MG63 (cell line): ENCODE measurements around the gene MRPS35. TPM values are rescaled to one million over a fixed set of nuclear protein-coding genes. Genes with fewer than 3 reads are reported as not detected.
A peak's percentile ranks its signal among the peaks of the same experiment; 100 is the strongest.

ENCODE experiments used
- DNase-seq: peaks from one replicate; pipeline ENCODE4 v3.0.0-alpha.2; 2020
- H3K27me3 ChIP-seq: fragments of 250-450 bp; sonication (Bioruptor Pico); 2 replicates; pipeline ENCODE4 v1.5.1; 2020; ENCODE audit warnings: mild to moderate bottlenecking, moderate library complexity
- H3K36me3 ChIP-seq: fragments of 250-450 bp; sonication (Bioruptor Pico); 2 replicates; pipeline ENCODE4 v1.5.1; 2020; ENCODE audit warnings: mild to moderate bottlenecking, moderate library complexity
- H3K4me3 ChIP-seq: fragments of 250-450 bp; sonication (Bioruptor Pico); 2 replicates; pipeline ENCODE4 v1.5.1; 2020; ENCODE audit warnings: mild to moderate bottlenecking, moderate library complexity
- H3K9me3 ChIP-seq: fragments of 250-450 bp; sonication (Bioruptor Pico); 2 replicates; pipeline ENCODE4 v1.5.1; 2020; ENCODE audit warnings: mild to moderate bottlenecking, moderate library complexity
- total RNA-seq: library from RNA; depleted of rRNA; stranded (reverse); fragments of >200 nt; shearing (Covaris generic); gene quantifications from 2 replicates; pipeline ENCODE4 v1.2.3, GENCODE V29; 2014; ENCODE audit warnings: low replicate concordance; rRNA removed

The MRPS35 gene
- total RNA-seq: 78.8 and 88.8 TPM in 2 replicates

- Histone ChIP-seq H3K36me3 (peaks cover 22% of the 10 kb centered on the region), H3K9me3 (no peaks in the 10 kb centered on the region), H3K4me3 (peak within 1 kb of the TSS; percentile 79), H3K27me3 (no peaks in the 10 kb centered on the region)
- DNase-seq: peak; percentile 97
Observed at GRCh38 chr12:27710592-27711316, at the start of gene MRPS35. TSS of gene MRPS35 (plus strand) at chr12:27710832. CDS start at chr12:27710844, 12 bp downstream.

DNA sequence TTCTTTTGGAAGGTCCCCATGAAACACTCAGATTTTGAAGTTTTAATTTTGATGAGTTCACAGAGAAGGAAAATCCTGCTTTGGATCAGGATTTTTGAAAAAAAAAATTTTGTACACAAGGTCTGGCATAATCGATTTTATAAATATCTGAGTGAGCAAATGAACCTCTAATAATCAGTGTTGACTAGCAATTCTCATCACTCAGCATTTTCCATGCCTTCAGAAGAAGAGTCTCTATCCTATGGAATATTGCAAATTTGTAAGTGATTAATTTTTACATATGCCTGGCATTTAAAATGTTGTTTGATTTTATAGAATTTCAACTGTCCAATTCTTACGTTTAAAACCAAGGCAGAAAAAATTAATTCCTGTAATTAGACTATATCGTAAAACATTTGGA lies 44.9 kb upstream of the MRPS35 start:
- no peak for DNase-seq
- H3K4me3 ChIP-seq: no peak overlapping the region
- no peaks in the 10 kb centered on the region for H3K9me3 ChIP-seq
- peaks cover 22% of the 10 kb centered on the region for H3K36me3 ChIP-seq
- H3K27me3 ChIP-seq: no peaks in the 10 kb centered on the region

DNA sequence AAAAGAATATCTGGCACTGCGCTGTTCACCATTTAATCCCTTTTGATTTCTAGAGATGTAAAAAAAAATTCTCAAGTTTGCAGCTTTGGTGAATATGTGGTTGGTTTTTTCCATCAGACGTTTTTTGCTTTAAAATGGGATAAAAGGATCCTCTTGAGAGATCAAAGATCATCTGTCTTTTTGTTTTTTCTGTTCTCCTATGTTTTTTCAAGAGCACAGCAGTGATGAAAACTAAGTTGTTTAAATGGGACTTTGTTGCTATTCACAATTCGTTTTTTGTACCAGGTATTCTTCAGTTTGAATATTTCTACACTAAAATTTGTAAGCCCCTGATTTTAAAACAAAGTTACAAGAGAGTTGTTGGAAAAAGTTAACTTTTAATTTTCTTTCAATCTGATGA lies 44.1 kb upstream of the MRPS35 start:
- Histone ChIP-seq H3K27me3 (no peaks in the 10 kb centered on the region), H3K4me3 (no peak overlapping the region), H3K9me3 (no peaks in the 10 kb centered on the region), H3K36me3 (peaks cover 25% of the 10 kb centered on the region)
- DNase-seq: no peak

GRCh38 chr12:27667540-27667939 lies 43.1 kb upstream of the MRPS35 start:
- H3K9me3 ChIP-seq: no peaks in the 10 kb centered on the region
- H3K27me3 ChIP-seq: no peaks in the 10 kb centered on the region
- no peak overlapping the region for H3K4me3 ChIP-seq
- peaks cover 24% of the 10 kb centered on the region for H3K36me3 ChIP-seq
- DNase-seq: peak; percentile 51

- H3K36me3 ChIP-seq: peaks cover 19% of the 10 kb centered on the region
- no peaks in the 10 kb centered on the region for H3K9me3 ChIP-seq
- H3K4me3 ChIP-seq: no peak overlapping the region
- H3K27me3 ChIP-seq: no peaks in the 10 kb centered on the region
- no peak for DNase-seq
Observed at GRCh38 chr12:27672051-27672450, 38.6 kb upstream of the MRPS35 start.

- Histone ChIP-seq H3K36me3 (peaks cover 17% of the 10 kb centered on the region), H3K4me3 (no peak overlapping the region), H3K27me3 (no peaks in the 10 kb centered on the region), H3K9me3 (no peaks in the 10 kb centered on the region)
- DNase-seq: no peak
Observed at GRCh38 chr12:27672643-27673042, 38.0 kb upstream of the MRPS35 start.

- Histone ChIP-seq H3K9me3 (no peaks in the 10 kb centered on the region), H3K36me3 (peaks cover 16% of the 10 kb centered on the region), H3K4me3 (no peak overlapping the region), H3K27me3 (no peaks in the 10 kb centered on the region)
- DNase-seq: no peak
Observed at GRCh38 chr12:27673101-27673718, 37.4 kb upstream of the MRPS35 start.

DNA sequence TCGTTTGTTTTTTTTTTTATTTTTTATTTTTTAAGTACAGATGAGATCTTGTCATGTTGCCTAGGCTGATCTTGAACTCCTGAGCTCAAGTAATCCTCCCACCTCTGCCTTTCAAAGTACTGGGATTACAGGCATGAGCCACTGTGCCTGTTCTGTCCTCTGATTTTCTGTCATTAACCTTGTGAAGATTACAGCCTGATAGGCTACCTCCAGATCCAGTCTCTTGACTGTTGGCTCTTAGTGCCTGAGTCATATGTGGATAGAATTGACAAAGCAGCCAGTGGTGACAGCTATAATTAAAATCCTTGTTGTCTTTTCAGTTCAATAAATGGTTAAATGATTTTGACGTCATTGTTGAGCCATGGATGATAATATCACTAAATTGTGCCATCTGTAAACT lies 35.6 kb upstream of the MRPS35 start:
- Histone ChIP-seq H3K9me3 (no peaks in the 10 kb centered on the region), H3K36me3 (peaks cover 28% of the 10 kb centered on the region), H3K4me3 (no peak overlapping the region), H3K27me3 (no peaks in the 10 kb centered on the region)
- DNase-seq: no peak

DNA sequence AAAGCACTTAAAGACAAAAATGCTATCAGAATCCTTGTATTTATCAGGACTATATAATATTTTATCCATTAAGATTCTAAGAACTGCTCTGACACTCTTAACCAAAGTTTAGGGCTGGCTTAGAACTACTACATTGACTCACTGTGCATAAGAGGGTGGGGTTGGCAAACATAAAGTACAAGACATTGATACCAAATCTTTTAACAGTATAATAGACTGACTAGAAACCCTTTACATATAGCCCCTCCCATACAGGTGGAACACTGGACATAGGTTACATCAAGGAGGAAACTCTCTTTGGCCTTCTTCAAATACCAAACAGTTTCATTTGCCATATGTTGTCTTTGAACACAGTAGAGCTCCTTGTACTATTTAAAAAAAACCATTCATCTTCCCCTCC lies 30.0 kb upstream of the MRPS35 start:
- DNase-seq: no peak
- Histone ChIP-seq H3K27me3 (no peaks in the 10 kb centered on the region), H3K4me3 (no peak overlapping the region), H3K9me3 (no peaks in the 10 kb centered on the region), H3K36me3 (peaks cover 55% of the 10 kb centered on the region)

DNA sequence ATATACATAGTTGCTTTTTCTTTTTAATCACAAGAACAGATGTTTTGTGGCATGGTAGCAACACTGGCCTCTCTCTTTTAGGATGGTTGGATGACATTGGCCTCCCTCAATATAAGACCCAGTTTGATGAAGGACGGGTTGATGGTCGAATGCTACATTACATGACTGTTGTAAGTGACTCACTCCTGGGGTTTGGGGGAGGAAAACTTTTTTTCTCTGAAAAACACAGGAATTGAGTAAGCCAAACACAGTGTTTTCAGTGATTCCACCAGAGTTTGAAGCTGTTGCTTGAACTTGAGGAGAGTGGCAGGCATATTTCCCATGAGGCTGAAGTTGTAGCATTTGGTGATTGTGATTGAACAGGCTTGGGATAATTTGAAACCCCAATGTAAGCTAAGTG lies 28.1 kb upstream of the MRPS35 start:
- no peak for DNase-seq
- no peaks in the 10 kb centered on the region for H3K9me3 ChIP-seq
- H3K36me3 ChIP-seq: peaks cover 49% of the 10 kb centered on the region
- H3K4me3 ChIP-seq: no peak overlapping the region
- no peaks in the 10 kb centered on the region for H3K27me3 ChIP-seq

- Histone ChIP-seq H3K36me3 (peaks cover 32% of the 10 kb centered on the region), H3K9me3 (no peaks in the 10 kb centered on the region), H3K4me3 (no peak overlapping the region), H3K27me3 (no peaks in the 10 kb centered on the region)
- no peak for DNase-seq
Observed at GRCh38 chr12:27685274-27685673, 25.4 kb upstream of the MRPS35 start.

- H3K36me3 ChIP-seq: peaks cover 25% of the 10 kb centered on the region
- no peaks in the 10 kb centered on the region for H3K27me3 ChIP-seq
- DNase-seq: no peak
- H3K9me3 ChIP-seq: no peaks in the 10 kb centered on the region
- no peak overlapping the region for H3K4me3 ChIP-seq
Observed at GRCh38 chr12:27686147-27686546, 24.5 kb upstream of the MRPS35 start.

DNA sequence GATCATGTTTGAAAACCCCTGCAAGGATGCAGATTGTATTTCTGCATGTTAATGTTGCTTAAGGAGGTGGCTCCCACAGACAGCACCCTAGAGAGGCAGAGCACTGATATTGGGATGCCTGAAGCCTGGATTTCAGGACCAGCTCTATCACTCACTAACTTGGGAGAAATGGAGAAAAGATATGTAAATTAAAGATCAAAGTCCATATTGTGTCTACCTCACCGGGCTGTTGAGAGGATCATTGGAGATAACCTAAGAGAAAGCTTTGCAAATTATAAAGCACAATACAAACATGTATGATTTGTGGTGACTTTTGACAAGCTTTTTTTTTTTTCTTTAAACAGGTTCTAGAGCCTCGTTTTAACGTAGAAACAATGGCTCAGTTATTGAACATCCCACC lies 22.0 kb upstream of the MRPS35 start:
- peaks cover 21% of the 10 kb centered on the region for H3K36me3 ChIP-seq
- DNase-seq: no peak
- no peaks in the 10 kb centered on the region for H3K27me3 ChIP-seq
- H3K4me3 ChIP-seq: no peak overlapping the region
- no peaks in the 10 kb centered on the region for H3K9me3 ChIP-seq

GRCh38 chr12:27689558-27690180 lies 21.0 kb upstream of the MRPS35 start:
- no peak for DNase-seq
- Histone ChIP-seq H3K4me3 (no peak overlapping the region), H3K27me3 (no peaks in the 10 kb centered on the region), H3K36me3 (peaks cover 27% of the 10 kb centered on the region), H3K9me3 (no peaks in the 10 kb centered on the region)

GRCh38 chr12:27693403-27693802 lies 17.2 kb upstream of the MRPS35 start:
- H3K27me3 ChIP-seq: no peaks in the 10 kb centered on the region
- no peaks in the 10 kb centered on the region for H3K9me3 ChIP-seq
- no peak for DNase-seq
- peaks cover 36% of the 10 kb centered on the region for H3K36me3 ChIP-seq
- H3K4me3 ChIP-seq: no peak overlapping the region

- no peaks in the 10 kb centered on the region for H3K27me3 ChIP-seq
- H3K36me3 ChIP-seq: peaks cover 36% of the 10 kb centered on the region
- no peaks in the 10 kb centered on the region for H3K9me3 ChIP-seq
- H3K4me3 ChIP-seq: no peak overlapping the region
- DNase-seq: no peak
Observed at GRCh38 chr12:27695556-27696292, 14.9 kb upstream of the MRPS35 start.

GRCh38 chr12:27696293-27696652 lies 14.4 kb upstream of the MRPS35 start, which contains the start of gene REP15:
TSS of gene REP15 (plus strand) at chr12:27696447. CDS start at chr12:27696563, 116 bp downstream.
- DNase-seq: no peak
- H3K36me3 ChIP-seq: peaks cover 35% of the 10 kb centered on the region

More at GRCh38 chr12:27696293-27696652, 14.4 kb upstream of the MRPS35 start, which contains the start of gene REP15:
- Histone ChIP-seq H3K9me3 (no peaks in the 10 kb centered on the region), H3K27me3 (no peaks in the 10 kb centered on the region), H3K4me3 (no peak within 1 kb of the TSS)
